CD4-positive, alpha-beta T cell treated with Interleukin-21 for 1 hour (primary cell): Measurements from ENCODE around the gene SPAG16.
A peak's percentile ranks its signal among the peaks of the same experiment; 100 is the strongest.
"Not testable (repeated sequence)": the region's sequence is repeated elsewhere in the genome, so short reads cannot be mapped to it uniquely, and the experiment has no call there.

Experiments used
- DNase-seq: peaks from one replicate; pipeline ENCODE4 v3.0.0-alpha.2; 2020

Gene SPAG16

GRCh38 chr2:213847316-213847715, 563.1 kb downstream of the SPAG16 start:
- no peak for DNase-seq

GRCh38 chr2:213848631-213849030, 564.4 kb downstream of the SPAG16 start:
- DNase-seq: no peak

- DNase-seq: no peak
Measured at GRCh38 chr2:213861638-213862037, 577.4 kb downstream of the SPAG16 start.

GRCh38 chr2:213862407-213863076, 578.3 kb downstream of the SPAG16 start:
- DNase-seq: no peak

- no peak for DNase-seq
Measured at GRCh38 chr2:213863541-213863940, 579.3 kb downstream of the SPAG16 start.

- DNase-seq: no peak
Measured at GRCh38 chr2:213868526-213868925, 584.3 kb downstream of the SPAG16 start.

GRCh38 chr2:213885485-213885884, 601.2 kb downstream of the SPAG16 start:
- DNase-seq: no peak

GRCh38 chr2:213914510-213914909, 630.2 kb downstream of the SPAG16 start:
- DNase-seq: no peak

- no peak for DNase-seq
Measured at GRCh38 chr2:213920014-213920413, 635.8 kb downstream of the SPAG16 start.

- no peak for DNase-seq
Measured at GRCh38 chr2:213923543-213923942, 639.3 kb downstream of the SPAG16 start.

GRCh38 chr2:213934560-213934959, 650.3 kb downstream of the SPAG16 start:
- DNase-seq: peak; percentile 37

- no peak for DNase-seq
Measured at GRCh38 chr2:213958086-213958485, 673.8 kb downstream of the SPAG16 start.

- no peak for DNase-seq
Measured at GRCh38 chr2:213959589-213959988, 675.3 kb downstream of the SPAG16 start.

GRCh38 chr2:213971536-213971935, 687.3 kb downstream of the SPAG16 start:
- DNase-seq: no peak

- DNase-seq: no peak
Measured at GRCh38 chr2:213980883-213981282, 696.6 kb downstream of the SPAG16 start.

- DNase-seq: no peak
Measured at GRCh38 chr2:213989207-213989606, 704.9 kb downstream of the SPAG16 start.

- DNase-seq: no peak
Measured at GRCh38 chr2:213991453-213992108, 707.3 kb downstream of the SPAG16 start.

- DNase-seq: no peak
Measured at GRCh38 chr2:213995400-213996105, 711.3 kb downstream of the SPAG16 start.

- DNase-seq: not testable (repeated sequence)
Measured at GRCh38 chr2:213998976-213999375, 714.7 kb downstream of the SPAG16 start.

- no peak for DNase-seq
Measured at GRCh38 chr2:214004463-214004862, 720.2 kb downstream of the SPAG16 start.

- no peak for DNase-seq
Measured at GRCh38 chr2:214005337-214005736, 721.1 kb downstream of the SPAG16 start.

- no peak for DNase-seq
Measured at GRCh38 chr2:214006601-214007000, 722.3 kb downstream of the SPAG16 start.

GRCh38 chr2:214011676-214012075, 727.4 kb downstream of the SPAG16 start:
- DNase-seq: no peak
